A549 treated with AZD2906 at 1 μM for 4 hours (cell line): Measurements from ENCODE around the gene HRAS. TPM values are rescaled to one million over a fixed set of nuclear protein-coding genes. Genes with fewer than 3 reads are reported as not detected.

Source experiments
- total RNA-seq: library from RNA; stranded (reverse); fragments of 200-300 nt; extraction: Qiagen RNA extraction; gene quantifications from 5 replicates; pipeline ENCODE4 v1.2.3, GENCODE V29; 2022

HRAS gene
- 118 to 183 TPM (median 159 TPM) in 5 replicates for total RNA-seq

DNA sequence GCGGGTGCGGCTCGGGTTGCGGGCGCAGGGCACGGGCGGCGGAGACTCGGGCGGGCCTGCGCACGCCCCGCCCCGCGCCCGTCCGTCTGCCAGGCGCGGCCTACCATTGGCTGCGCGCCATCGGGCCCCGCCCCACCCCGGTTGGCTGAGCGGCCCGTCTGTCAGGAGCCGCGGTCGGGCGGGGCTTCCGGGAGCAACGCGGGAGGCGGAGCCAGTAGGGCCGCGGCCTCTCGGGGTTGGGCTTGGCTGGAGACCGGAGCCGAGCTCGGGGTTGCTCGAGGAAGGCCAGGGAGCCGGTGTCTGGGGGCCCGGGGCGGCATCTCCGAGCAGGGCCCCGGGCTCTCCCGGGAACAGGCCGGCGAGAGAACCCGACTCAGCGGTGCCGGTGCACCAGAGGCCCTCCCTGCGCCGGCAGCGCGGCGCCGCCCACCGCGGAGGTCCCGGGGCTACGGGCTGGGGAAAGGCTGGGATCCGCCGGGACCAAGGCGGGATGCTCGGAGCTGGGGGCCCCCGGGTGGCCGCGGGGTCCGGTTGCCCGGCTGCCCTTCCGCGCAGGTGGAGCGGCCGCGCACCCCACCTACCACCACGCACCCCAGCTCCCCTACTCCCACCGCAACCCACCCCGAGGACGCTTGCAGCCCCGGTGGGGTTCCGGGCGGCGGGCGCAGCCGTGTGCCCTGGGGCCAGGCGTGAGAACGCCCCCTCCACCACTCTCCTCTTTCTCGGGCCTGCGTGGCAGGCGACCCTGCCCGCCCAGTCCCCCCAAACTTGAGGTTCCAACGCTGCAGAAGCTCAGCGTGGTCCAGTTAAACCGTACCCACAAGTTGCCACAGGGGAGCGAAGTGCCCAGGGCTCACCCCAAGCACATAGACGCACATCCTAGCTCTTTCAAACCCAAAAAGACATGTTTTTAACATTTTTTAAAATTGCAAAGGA is at the start of gene HRAS:
TSS of gene HRAS (minus strand) at position 58 of the 936 bp plus-strand sequence.

DNA sequence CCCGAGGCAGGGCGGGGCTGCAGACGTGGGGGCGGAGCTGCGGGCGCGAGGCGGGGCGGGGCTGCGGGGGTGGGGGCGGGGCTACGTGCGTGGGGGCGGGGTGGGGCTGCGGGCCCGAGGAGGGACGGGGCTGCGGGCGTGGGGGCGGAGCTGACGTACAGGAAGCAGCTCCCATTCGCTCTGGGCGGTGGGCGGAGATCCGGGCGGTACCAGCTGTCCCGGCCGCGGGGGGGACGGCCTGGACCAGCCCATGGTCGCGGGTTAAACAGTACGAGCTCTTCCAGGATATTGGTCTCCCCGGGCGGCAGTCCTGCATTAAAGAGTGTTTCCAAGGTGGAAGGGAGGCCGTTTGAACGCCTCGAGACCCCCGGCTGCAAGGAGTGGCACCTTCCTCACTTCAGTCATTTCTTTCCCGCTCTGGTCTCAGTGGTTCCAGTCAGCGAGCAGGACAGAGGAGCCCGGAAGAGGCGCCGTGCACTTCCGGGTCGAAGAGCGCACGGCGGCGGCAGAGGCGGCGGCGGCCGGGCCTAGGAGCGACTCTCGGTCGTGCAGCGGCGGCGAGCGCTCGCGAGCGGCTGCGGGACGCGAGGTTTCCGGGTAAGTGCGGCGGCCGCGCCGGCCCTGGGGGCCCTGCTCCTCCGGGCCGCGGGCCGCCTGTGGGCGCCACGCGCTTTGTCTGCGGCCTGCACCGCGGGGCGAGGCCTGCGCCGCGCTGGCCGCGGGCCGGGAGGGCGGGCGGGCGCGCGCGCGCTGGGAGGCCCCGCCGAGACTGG is 40.8 kb upstream of the HRAS start, which contains the start of gene PHRF1:
TSS of gene PHRF1 (plus strand) at position 475 of the 773 bp plus-strand sequence. CDS start 5,043 bp downstream, outside the sequence.

DNA sequence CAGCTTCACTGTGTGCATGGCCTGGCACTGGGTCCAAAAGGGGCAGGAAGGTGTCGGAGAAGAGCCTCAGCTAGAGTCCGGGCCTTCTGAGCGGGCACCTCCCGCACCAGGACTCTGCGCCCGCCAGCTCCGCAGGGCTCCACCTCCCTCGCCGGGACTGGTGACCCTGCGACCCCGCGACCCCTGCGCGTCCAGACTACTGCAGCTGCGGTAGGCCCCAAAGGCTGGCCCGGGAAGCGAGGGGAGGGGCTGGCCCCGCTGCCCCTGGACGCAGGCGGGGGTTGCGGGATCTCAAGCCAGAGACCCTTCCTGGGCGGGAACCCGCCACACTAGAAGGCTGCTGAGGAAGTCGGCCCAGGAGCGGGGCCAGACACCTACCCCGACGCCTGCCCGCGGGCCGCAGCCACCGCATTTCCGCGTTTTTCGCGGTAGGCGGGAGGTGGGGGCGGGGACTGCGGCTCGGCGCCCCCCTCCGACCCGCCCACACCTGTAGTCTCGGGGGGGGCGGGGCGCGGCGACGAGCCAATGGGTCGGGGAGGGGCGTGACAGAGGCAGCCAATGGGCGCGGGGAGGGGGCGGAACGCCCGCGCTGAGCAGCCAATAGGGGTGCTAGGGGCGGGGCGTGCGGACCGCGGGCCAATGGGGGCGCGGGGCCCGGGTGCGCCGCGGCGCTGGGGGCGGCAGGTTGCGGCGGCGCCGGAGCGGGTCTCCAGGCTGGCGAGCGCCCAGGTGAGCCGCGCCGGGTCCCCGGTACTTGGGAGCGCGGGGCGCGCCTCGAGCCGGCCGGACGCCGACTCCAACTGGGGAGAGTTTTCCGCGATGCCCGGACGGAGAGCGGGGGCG is 25.1 kb upstream of the HRAS start, which contains the start of the genes LMNTD2 and RASSF7:
TSS of gene LMNTD2 (minus strand) at position 434 of the 843 bp plus-strand sequence. CDS start at position 412, 22 bp downstream.
TSS of gene RASSF7 (plus strand) at position 666 of the 843 bp plus-strand sequence. CDS start 799 bp downstream, outside the sequence.

DNA sequence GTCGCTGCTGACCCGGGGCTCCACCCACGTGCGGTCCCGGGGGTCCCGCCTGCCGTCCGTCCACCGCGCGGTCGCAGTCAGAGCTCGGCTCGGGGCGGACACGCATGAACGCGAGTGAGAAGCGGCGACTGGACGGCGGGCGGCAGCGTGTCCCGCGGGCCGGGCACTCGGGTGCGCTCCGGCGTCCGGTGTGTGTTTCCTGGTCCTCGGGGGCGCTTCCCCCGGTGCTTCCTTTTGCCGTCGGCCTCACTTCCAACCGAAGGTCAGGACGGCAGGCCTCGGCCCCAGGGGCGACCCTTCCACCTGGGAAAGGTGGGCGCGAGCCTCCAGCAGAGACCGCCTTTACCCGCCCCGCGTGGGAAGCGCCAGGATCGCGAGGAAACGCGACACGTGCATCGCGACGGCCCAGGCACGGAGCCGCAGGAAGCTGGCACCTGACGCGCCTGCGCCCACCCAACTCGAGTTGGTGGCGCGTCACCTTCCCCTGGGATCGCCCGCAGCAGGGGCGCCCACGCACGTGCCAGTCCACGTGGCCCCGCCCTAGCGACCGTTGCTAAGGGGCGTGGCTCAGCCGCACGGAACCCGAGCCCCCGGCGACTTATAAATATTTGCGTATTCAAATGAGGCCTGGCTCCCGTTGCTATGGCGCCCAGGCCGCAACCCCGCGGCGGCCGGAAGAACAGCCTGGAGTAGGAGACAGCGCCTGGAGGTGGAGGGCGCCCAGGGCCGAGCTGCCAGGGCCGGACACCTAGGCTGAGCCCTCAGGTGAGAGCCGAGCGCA is 1.7 kb upstream of the HRAS start, which contains the start of gene LRRC56:
TSS of gene LRRC56 (plus strand) at position 687 of the 781 bp plus-strand sequence. CDS start 3,158 bp downstream, outside the sequence.

DNA sequence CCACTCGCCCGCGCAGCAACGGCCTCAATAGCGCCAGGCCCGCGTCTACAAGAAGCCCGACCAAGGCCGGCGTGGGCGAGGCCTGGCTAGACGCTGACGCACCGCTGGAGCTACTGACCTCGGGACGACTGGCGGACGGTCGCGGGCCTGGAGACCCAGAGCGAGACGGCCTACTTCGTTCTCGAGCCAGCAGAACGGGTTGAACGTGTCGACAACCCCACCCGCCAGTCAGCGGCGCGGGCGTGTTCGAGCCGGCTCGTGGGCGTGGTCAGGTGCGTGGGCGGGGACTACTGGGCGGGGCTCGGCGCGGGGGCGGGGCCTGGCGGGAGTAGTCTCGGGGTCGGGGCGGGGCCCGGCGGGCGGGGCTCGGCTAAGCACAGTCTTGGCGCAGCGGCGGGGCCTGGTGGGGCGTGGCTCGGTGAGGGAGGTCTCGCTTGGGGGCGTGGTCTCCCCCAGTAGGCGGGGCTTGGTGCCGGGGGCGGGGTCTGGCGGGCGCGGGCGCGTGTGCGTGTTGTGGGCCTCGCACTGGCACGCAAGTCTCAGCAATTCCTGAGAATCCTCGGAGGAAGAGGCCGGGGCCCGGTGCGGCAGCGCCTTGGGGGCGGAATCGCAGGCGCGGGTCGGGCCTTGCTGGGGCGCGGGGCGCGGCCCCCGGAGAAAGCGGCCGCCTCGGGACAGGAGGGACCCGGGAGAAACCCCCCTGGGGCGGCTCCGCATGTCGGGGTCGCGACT is 28.2 kb downstream of the HRAS start, which contains the start of gene RNH1:
TSS of gene RNH1 (minus strand) at position 248 of the 732 bp plus-strand sequence. CDS start 5,080 bp downstream, outside the sequence.

Other genes with a start within 250 kb of the HRAS start
- gene PGGHG, start 246.4 kb downstream of the HRAS start, total RNA-seq: 6.1 to 13.2 TPM (median 9.8 TPM) in 5 replicates
- gene IFITM5, start 236.1 kb downstream of the HRAS start, total RNA-seq: not detected in 5 replicates
- 57.4 to 69.3 TPM (median 61.5 TPM) in 5 replicates for gene IFITM2, start 227.8 kb downstream of the HRAS start, total RNA-seq
- 0.26 to 0.37 TPM (median 0.29 TPM) in 5 replicates for gene IFITM1, start 221.5 kb downstream of the HRAS start, total RNA-seq
- gene IFITM3, start 214.7 kb downstream of the HRAS start, total RNA-seq: 19.8 to 37.9 TPM (median 31.0 TPM) in 5 replicates
- 9.8 to 19.5 TPM (median 14.0 TPM) in 5 replicates for gene B4GALNT4, start 166.1 kb downstream of the HRAS start, total RNA-seq
- 30.1 to 40.1 TPM (median 38.2 TPM) in 5 replicates for gene PKP3, start 141.4 kb downstream of the HRAS start, total RNA-seq
- 57.4 to 92.9 TPM (median 91.1 TPM) in 5 replicates for gene SIGIRR, start 120.6 kb downstream of the HRAS start, total RNA-seq
- gene ANO9, start 93.6 kb downstream of the HRAS start, total RNA-seq: 0.44 to 1.1 TPM (median 0.70 TPM) in 5 replicates
- gene PTDSS2, start 85.3 kb downstream of the HRAS start, total RNA-seq: 34.6 to 45.9 TPM (median 44.3 TPM) in 5 replicates
- gene RNH1, start 28.3 kb downstream of the HRAS start, total RNA-seq: 144 to 193 TPM (median 179 TPM) in 5 replicates
- gene LRRC56, start 2.0 kb upstream of the HRAS start, total RNA-seq: 0.65 to 1.1 TPM (median 0.94 TPM) in 5 replicates
- 1.4 to 3.0 TPM (median 2.9 TPM) in 5 replicates for gene LMNTD2, start 25.2 kb upstream of the HRAS start, total RNA-seq
- gene RASSF7, start 25.4 kb upstream of the HRAS start, total RNA-seq: 48.7 to 64.3 TPM (median 60.3 TPM) in 5 replicates
- gene PHRF1, start 40.9 kb upstream of the HRAS start, total RNA-seq: 32.6 to 39.0 TPM (median 36.7 TPM) in 5 replicates
- gene IRF7, start 80.4 kb upstream of the HRAS start, total RNA-seq: 4.5 to 8.4 TPM (median 7.3 TPM) in 5 replicates
- gene CDHR5, start 89.4 kb upstream of the HRAS start, total RNA-seq: 0.03 to 0.41 TPM (median 0.09 TPM) in 5 replicates
- gene SCT, start 91.6 kb upstream of the HRAS start, total RNA-seq: not detected in 5 replicates
- gene DRD4, start 101.7 kb upstream of the HRAS start, total RNA-seq: 0.20 to 0.34 TPM (median 0.29 TPM) in 5 replicates
- gene DEAF1, start 159.6 kb upstream of the HRAS start, total RNA-seq: 32.1 to 37.2 TPM (median 36.5 TPM) in 5 replicates
- gene TMEM80, start 160.2 kb upstream of the HRAS start, total RNA-seq: 8.1 to 12.3 TPM (median 10.8 TPM) in 5 replicates
- gene EPS8L2, start 170.7 kb upstream of the HRAS start, total RNA-seq: 75.7 to 126 TPM (median 112 TPM) in 5 replicates
- gene TALDO1, start 211.9 kb upstream of the HRAS start, total RNA-seq: 373 to 432 TPM (median 392 TPM) in 5 replicates
- gene GATD1, start 241.9 kb upstream of the HRAS start, total RNA-seq: 40.1 to 46.1 TPM (median 41.7 TPM) in 5 replicates